Activated CD4-positive, alpha-beta memory T cell treated with anti-CD3 and anti-CD28 coated beads for 36 hours (primary cell): ENCODE data around the gene POTEI. TPM values are rescaled to one million over a fixed set of nuclear protein-coding genes. Genes with fewer than 3 reads are reported as not detected.
"Not testable (repeated sequence)": the region's sequence is repeated elsewhere in the genome, so short reads cannot be mapped to it uniquely, and the experiment has no call there.

ENCODE experiments used
- CTCF ChIA-PET: fragments of 350-600 bp; sonication (Branson Sonifier 250); formaldehyde crosslinking; loops from one replicate; lab custom pipeline; 2021; ENCODE audit warnings: antibody characterized with exemption, inconsistent platforms; lab: Charles Lee
- POLR2A ChIA-PET: fragments of 350-600 bp; sonication (Branson Sonifier 250); formaldehyde crosslinking; loops from one replicate; lab custom pipeline; 2021; ENCODE audit warnings: antibody characterized with exemption; lab: Charles Lee
- DNase-seq: peaks from one replicate; pipeline ENCODE4 v3.0.0-alpha.2; 2020
- H3K27ac Mint-ChIP-seq: one replicate; pipeline ENCODE4 v1.8.0; 2021; ENCODE audit warnings: mixed read lengths
- H3K27me3 Mint-ChIP-seq: one replicate; pipeline ENCODE4 v1.8.0; 2021; ENCODE audit warnings: mixed read lengths
- H3K36me3 Mint-ChIP-seq: one replicate; pipeline ENCODE4 v1.8.0; 2021; ENCODE audit warnings: mixed read lengths
- H3K4me1 Mint-ChIP-seq: one replicate; pipeline ENCODE4 v1.8.0; 2021; ENCODE audit warnings: low read depth, mixed read lengths
- H3K4me3 Mint-ChIP-seq: one replicate; pipeline ENCODE4 v1.8.0; 2021; ENCODE audit warnings: mild to moderate bottlenecking, mixed read lengths
- H3K9me3 Mint-ChIP-seq: one replicate; pipeline ENCODE4 v1.8.0; 2021; ENCODE audit warnings: mixed read lengths
- intact Hi-C: fragments of 100-400 bp; cut with micrococcal nuclease; formaldehyde crosslinking; loops from one replicate; pipeline ENCODE4 v1.15.1; 2023
- total RNA-seq, 2 experiments: library from RNA; stranded (reverse); gene quantifications; one replicate each; pipeline ENCODE4 v1.2.3, GENCODE V29; 2021

POTEI gene
- total RNA-seq, 2 experiments from 2014 or later: not detected

DNA sequence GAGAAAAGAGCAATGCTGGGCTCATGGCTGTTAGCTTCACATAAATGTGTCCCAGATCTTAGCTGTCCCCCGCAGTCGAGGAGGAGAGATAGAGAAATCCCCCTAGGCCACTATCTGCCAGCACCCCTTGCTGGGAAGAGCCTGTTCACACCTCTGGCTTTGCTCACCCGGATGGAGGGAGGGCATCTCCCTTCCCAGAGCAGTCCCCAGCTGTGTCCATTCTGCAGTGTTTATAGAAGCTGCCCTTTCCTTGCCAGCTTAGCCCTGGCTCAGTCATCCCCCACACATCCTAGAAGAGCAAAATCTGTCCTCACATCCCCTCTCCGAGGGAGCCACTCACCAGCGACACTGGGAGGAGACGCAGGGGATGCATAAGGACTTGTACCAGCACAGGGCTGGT, 20.4 kb upstream of the POTEI start:
- POLR2A ChIA-PET, H3K4me1 Mint-ChIP-seq, intact Hi-C loops, H3K4me3 Mint-ChIP-seq, H3K36me3 Mint-ChIP-seq, H3K9me3 Mint-ChIP-seq, CTCF ChIA-PET, DNase-seq, H3K27ac Mint-ChIP-seq, H3K27me3 Mint-ChIP-seq: not testable (repeated sequence)

DNA sequence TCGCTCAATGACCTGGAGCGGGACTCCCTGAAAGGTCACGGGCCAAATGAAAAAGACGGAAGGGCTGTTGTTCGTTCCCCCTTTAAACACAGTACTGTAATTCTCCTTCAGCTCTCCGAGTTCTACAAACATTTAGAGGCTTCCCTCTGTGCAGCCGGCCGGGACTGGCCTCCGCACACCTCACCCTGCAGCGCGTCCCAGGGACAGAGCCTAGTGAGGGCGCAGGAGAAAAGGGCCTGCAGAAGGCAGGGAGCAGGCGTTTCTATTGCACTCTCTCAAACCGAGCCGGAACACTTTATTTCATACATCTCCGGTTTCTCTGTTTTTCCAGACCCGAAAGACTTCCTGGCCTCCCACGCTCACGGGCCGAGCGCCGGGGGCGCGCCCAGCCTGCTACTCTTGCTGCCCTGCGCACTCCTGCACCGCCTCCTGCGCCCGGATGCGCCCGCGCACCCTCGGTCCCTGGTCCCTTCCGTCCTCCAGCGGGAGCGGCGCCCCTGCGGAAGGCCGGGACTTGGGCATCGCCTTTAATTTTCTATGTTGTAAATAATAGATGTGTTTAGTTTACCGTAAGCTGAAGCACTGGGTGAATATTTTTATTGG, 18.3 kb upstream of the POTEI start:
- H3K4me1 Mint-ChIP-seq, POLR2A ChIA-PET, H3K27ac Mint-ChIP-seq, H3K36me3 Mint-ChIP-seq, H3K9me3 Mint-ChIP-seq, DNase-seq, H3K27me3 Mint-ChIP-seq, H3K4me3 Mint-ChIP-seq, CTCF ChIA-PET, intact Hi-C loops: not testable (repeated sequence)

DNA sequence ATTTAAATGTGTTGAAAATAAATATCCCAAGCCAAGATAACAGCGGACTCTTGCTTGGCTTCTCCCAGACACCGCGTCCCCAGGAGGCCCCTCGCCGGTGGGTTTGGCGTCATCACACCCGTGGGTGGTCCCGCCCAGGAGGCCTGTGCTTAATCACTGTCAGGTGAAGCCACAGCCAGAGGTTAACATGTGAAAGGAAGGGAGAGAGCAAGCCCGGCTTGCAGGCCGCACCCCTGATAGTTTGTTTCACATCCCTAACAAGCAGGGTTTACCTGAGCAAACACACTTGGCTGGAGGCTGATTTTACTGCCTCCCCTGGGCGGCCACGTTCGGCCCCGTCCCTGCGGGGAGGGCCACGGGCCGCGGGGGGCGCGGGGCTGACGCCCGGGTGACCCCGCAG, 13.3 kb upstream of the POTEI start:
- H3K27ac Mint-ChIP-seq, CTCF ChIA-PET, POLR2A ChIA-PET, H3K36me3 Mint-ChIP-seq, H3K27me3 Mint-ChIP-seq, intact Hi-C loops, DNase-seq, H3K4me3 Mint-ChIP-seq, H3K9me3 Mint-ChIP-seq, H3K4me1 Mint-ChIP-seq: not testable (repeated sequence)

DNA sequence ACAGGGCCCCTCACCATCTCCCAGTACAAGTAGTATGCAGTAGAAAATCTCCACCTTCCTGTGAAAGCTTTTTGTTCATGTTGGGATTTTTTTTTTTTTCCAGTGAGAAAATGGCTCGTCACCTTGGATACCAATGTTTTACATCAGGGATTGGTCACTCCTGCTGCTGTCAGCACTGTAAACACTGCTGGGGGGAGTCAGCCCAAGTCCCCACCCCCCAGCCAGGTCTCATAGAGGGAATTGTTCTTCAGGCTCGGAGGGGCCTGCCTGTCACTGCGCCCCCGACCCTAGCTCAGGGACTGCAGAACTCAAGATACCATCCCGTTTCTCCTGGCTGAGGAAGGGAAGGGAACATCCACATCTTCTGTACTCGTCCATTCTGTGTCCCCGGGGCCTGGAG, 11.9 kb upstream of the POTEI start, which contains the start of gene CFC1B:
Gene CFC1B, plus strand, starts transcription at position 231 of the 400 bp plus-strand sequence. CDS start 263 bp downstream, outside the sequence.
- H3K27ac Mint-ChIP-seq, intact Hi-C loops, DNase-seq, H3K27me3 Mint-ChIP-seq, H3K36me3 Mint-ChIP-seq, H3K4me1 Mint-ChIP-seq, H3K4me3 Mint-ChIP-seq, CTCF ChIA-PET, POLR2A ChIA-PET, H3K9me3 Mint-ChIP-seq: not testable (repeated sequence)

DNA sequence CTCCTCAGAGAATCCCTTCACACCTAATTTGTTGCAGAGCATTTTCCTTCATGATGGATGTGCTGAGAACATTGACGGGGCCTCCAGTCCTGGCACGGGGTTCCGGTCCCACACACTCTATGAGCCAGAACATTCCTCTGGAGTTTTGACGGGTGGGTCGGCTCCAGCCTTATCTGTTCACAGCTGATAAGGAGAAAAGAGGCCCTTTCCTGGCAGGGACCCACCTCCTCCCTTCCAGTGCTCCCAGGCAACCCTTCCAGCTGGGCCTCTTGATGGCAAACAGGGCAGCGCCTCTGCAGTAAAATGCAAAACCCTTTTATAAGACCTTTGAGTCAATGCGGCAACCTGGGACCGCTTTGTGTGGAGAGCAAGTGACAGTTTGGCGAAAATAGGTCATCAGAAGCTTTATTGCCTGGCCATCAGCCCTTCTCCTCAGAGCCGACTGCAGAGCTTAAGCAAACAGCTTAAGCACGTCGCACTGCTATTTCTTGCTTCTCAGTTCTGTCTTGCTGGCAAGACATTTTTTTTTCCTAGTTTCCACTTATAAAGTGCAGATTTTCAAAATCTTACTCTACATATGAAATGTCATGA, 9.5 kb upstream of the POTEI start:
- intact Hi-C loops, H3K36me3 Mint-ChIP-seq, H3K27ac Mint-ChIP-seq, H3K4me1 Mint-ChIP-seq, CTCF ChIA-PET, H3K9me3 Mint-ChIP-seq, POLR2A ChIA-PET, H3K4me3 Mint-ChIP-seq, DNase-seq, H3K27me3 Mint-ChIP-seq: not testable (repeated sequence)

DNA sequence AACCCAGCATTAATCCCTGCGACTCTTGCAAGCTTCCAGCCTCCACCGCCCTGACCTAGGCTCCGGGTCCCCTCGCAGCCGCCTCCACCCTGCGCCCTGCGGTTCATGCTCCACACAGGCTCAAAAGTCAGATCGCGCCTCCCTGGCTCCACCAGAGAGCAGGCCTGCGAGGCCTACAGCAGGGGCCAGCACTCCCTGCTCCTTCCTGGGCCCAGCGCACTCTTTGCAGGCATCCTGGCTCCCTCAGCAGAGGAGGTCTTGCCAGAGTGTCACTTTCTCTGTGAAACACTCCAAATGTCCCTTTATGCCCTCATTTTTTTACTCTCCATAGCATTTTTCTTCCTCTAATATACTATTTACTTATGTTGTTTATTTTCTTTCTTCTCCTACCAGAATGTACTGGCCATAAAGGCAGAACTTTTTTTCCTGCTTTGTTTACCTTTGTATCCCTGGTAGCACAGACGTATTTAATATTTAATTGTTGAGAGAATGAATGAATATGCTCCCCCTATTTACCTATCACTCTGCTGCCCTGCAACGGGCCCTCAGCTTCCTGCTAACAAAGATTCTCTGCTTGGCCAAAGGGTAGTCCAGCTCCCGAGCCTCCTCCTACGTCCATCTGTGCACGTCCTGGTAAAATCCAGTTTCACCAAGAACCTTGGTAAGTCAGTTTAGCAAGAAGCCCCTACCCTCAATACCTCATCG, 2.8 kb upstream of the POTEI start:
- POLR2A ChIA-PET, H3K27ac Mint-ChIP-seq, intact Hi-C loops, DNase-seq, H3K36me3 Mint-ChIP-seq, H3K4me3 Mint-ChIP-seq, H3K4me1 Mint-ChIP-seq, H3K9me3 Mint-ChIP-seq, CTCF ChIA-PET, H3K27me3 Mint-ChIP-seq: not testable (repeated sequence)

DNA sequence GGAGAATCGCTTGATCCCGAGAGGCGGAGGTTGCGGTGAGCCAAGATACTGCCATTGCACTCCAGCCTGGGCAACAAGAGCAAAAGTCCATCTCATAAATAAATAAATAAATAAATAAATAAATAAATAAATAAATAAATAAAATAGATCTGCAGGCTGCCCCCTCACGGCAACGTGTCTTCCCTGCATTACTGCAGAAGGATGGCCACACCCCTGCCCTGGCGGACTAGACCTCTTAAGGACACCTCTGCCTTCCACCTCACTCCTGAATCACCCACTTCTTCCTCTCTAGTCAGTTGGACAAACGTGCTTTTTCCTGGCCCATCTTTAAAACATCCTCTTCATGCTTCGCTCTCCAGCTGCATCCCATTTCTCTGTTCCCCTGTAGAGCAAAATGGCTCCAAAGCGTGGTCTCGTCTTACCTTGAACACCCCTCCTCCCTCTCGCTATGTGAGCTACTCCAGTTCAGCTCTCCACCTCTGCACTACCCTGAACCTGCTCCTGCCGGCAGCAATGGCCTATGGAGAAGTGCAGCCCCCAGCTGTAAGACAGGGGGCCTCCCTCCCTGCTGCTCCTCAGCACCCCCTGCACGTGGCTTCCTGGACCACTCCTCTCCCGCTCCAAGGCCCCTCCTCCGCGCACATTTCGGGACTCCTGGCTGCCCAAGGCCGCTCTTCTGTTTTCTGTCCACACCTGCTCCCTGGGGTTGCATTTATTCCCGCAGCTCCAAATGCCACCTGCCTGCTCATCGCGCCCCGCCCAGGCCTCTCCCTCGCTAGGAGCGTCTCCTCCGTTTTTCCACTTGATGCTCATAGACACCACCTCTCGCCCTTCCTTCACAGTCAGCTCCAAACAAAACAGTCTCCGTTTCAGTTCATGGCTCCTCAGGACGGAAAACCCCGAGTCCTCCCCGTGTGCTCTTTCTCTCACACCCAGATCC, 1.9 kb upstream of the POTEI start:
- H3K27ac Mint-ChIP-seq, H3K27me3 Mint-ChIP-seq, POLR2A ChIA-PET, H3K9me3 Mint-ChIP-seq, H3K36me3 Mint-ChIP-seq, CTCF ChIA-PET, intact Hi-C loops, DNase-seq, H3K4me1 Mint-ChIP-seq, H3K4me3 Mint-ChIP-seq: not testable (repeated sequence)

DNA sequence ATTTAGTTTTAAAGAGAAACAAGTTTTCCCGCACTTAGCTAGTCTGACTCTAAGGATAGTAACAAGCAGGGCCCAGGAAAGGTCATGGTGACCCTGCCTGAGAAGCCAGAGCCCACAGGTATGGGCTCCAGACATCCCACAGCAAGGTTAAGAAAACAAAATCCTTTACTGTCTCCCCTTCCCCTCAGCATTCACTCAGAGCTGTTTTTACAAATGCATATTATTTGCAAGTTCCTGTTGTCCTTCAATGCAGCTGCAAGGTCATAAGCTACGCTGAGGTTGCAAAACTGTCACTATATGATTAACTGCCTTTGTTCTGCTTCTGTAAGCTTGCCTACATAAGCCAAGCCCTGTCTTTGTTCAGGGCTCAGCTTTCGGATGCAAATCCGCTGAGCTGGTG, 18.1 kb downstream of the POTEI start:
- CTCF ChIA-PET, H3K36me3 Mint-ChIP-seq, intact Hi-C loops, H3K27me3 Mint-ChIP-seq, H3K9me3 Mint-ChIP-seq, DNase-seq, POLR2A ChIA-PET, H3K4me1 Mint-ChIP-seq, H3K27ac Mint-ChIP-seq, H3K4me3 Mint-ChIP-seq: not testable (repeated sequence)

DNA sequence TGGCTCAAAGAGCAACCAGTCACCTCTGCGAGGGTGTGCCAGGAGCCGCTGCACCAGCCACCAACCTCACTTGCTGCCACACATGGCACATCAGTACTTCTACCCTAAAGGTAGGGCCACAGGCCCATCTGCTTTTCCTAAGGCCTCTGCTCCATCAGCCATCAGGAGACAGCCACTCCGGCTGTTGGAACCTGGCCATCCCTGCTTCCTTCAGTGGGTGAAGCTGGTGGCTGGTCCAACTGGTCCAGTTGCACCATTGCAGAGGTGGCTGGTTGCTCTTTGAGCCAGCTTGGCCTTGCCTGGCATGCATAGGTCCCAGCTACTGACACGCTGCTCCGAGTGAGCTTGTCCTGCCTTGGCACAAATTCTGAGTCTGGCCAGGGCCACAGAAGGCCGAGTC, 53.7 kb downstream of the POTEI start:
- H3K9me3 Mint-ChIP-seq, H3K27me3 Mint-ChIP-seq, POLR2A ChIA-PET, H3K27ac Mint-ChIP-seq, H3K36me3 Mint-ChIP-seq, intact Hi-C loops, H3K4me1 Mint-ChIP-seq, H3K4me3 Mint-ChIP-seq, CTCF ChIA-PET, DNase-seq: not testable (repeated sequence)

DNA sequence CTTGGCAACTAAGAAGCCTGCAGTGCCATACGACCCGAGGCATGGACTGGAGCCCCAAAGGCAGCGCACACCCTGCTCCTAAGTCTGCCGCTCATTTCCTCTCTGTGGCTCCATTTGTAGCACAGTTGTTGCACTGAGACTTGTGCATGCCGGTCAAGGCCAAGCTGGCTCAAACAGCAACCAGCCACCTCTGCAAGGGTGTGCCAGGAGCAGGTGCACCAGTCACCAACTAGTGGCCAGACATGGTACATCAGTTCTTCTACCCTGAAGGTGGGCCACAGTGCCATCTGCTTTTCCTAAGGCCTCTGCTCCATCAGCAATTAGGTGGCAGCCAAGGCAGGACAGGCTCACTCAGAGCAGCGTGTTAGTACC, 54.4 kb downstream of the POTEI start:
- DNase-seq, H3K27me3 Mint-ChIP-seq, POLR2A ChIA-PET, CTCF ChIA-PET, H3K4me3 Mint-ChIP-seq, H3K4me1 Mint-ChIP-seq, H3K9me3 Mint-ChIP-seq, H3K27ac Mint-ChIP-seq, H3K36me3 Mint-ChIP-seq, intact Hi-C loops: not testable (repeated sequence)

DNA sequence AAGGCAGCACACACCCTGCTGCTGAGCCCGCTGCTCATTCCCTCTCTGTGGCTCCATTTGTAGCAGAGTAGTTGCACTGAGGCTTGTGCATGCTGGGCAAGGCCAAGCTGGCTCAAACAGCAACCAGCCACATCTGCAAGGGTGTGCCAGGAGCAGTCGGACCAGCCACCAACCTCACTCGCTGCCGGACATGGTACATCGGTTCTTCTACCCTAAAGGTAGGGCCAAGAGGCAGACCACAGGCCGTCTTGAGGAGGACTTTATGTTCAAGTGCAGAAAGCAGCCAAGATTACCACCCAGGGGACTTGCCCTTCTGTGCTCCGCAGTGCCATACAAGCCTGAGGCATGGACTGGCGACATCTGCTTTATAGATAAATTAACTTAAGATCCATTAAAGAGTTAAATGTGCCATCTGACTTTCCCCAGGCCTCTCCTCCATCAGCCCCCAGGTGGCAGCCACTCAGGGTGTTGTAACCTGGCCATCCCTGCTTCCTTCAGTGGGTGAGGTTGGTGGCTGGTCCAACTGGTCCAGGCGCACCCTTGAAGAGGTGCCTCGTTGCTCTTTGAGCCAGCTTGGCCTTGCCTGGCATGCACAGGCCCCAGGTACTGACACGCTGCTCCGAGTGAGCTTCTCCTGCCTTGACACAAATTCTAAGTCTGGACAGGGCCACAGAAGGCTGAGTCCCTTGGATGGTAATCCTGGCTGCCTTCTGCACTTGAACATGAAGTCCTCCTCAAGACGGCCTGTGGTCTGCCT, 55.0 kb downstream of the POTEI start:
- H3K9me3 Mint-ChIP-seq, intact Hi-C loops, DNase-seq, POLR2A ChIA-PET, H3K27ac Mint-ChIP-seq, H3K4me3 Mint-ChIP-seq, H3K4me1 Mint-ChIP-seq, CTCF ChIA-PET, H3K27me3 Mint-ChIP-seq, H3K36me3 Mint-ChIP-seq: not testable (repeated sequence)

DNA sequence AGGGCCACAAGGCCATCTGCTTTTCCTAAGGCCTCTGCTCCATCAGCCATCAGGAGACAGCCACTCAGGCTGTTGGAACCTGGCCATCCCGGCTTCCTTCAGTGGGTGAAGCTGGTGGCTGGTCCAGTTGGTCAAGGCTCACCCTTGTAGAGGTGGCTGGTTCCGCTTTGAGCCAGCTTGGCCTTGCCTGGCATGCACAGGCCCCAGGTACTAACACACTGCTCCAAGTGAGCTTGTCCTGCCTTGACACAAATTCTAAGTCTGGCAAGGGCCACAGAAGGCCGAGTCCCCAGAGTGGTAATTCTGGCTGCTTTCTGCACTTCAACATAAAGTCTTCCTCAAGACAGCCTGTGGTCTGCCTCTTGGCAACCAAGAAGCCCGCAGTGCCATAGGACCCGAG, 56.2 kb downstream of the POTEI start:
- H3K4me1 Mint-ChIP-seq, POLR2A ChIA-PET, CTCF ChIA-PET, H3K27ac Mint-ChIP-seq, H3K4me3 Mint-ChIP-seq, H3K27me3 Mint-ChIP-seq, H3K9me3 Mint-ChIP-seq, H3K36me3 Mint-ChIP-seq, DNase-seq, intact Hi-C loops: not testable (repeated sequence)
